GM19397 (cell line): ENCODE data around the gene TLX1.
"Not testable (repeated sequence)": the region's sequence is repeated elsewhere in the genome, so short reads cannot be mapped to it uniquely, and the experiment has no call there.

Experiments used
- ATAC-seq: cut with Tn5 transposase; IDR thresholded peaks from one replicate; pipeline ENCODE4 v1.9.1; 2021; ENCODE audit warnings: mild to moderate bottlenecking, moderate library complexity; ENCODE audit not compliant: unreplicated experiment

TLX1 gene

GRCh38 chr10:101146392-101147251 lies 15.5 kb downstream of the TLX1 start:
- ATAC-seq = no peak

- ATAC-seq = no peak
Measured at GRCh38 chr10:101151395-101151794, 20.3 kb downstream of the TLX1 start.

GRCh38 chr10:101152316-101152715 lies 21.2 kb downstream of the TLX1 start:
- ATAC-seq = no peak

- ATAC-seq = not testable (repeated sequence)
Measured at GRCh38 chr10:101154506-101154905, 23.4 kb downstream of the TLX1 start.

GRCh38 chr10:101155896-101156295 lies 24.8 kb downstream of the TLX1 start:
- ATAC-seq = no peak

- ATAC-seq = no peak
Measured at GRCh38 chr10:101157756-101158458, 26.8 kb downstream of the TLX1 start.

- no peak for ATAC-seq
Measured at GRCh38 chr10:101158459-101159058, 27.5 kb downstream of the TLX1 start.

- ATAC-seq = no peak
Measured at GRCh38 chr10:101161494-101162299, 30.6 kb downstream of the TLX1 start.

- ATAC-seq = no peak
Measured at GRCh38 chr10:101162677-101163076, 31.6 kb downstream of the TLX1 start.

GRCh38 chr10:101164020-101164419 lies 32.9 kb downstream of the TLX1 start:
- no peak for ATAC-seq

- ATAC-seq = no peak
Measured at GRCh38 chr10:101165736-101166135, 34.6 kb downstream of the TLX1 start.

GRCh38 chr10:101166430-101166829 lies 35.3 kb downstream of the TLX1 start:
- ATAC-seq = no peak

GRCh38 chr10:101172741-101173140 lies 41.6 kb downstream of the TLX1 start:
- ATAC-seq = no peak

- no peak for ATAC-seq
Measured at GRCh38 chr10:101174319-101174718, 43.2 kb downstream of the TLX1 start.

GRCh38 chr10:101176577-101176976 lies 45.5 kb downstream of the TLX1 start:
- ATAC-seq = no peak

GRCh38 chr10:101182936-101183335 lies 51.8 kb downstream of the TLX1 start:
- no peak for ATAC-seq

GRCh38 chr10:101183458-101184183 lies 52.5 kb downstream of the TLX1 start:
- no peak for ATAC-seq
